HepG2 (cell line): ENCODE results near the gene CACNA1D. TPM values are rescaled to one million over a fixed set of nuclear protein-coding genes. Genes with fewer than 3 reads are reported as not detected.

Experiments
- ATAC-seq: fragments of 200-7000 bp; cut with Tn5 transposase; 3 replicates; pipeline ENCODE4 v1.9.1; 2020; ENCODE audit warnings: mild to moderate bottlenecking, moderate library complexity
- BruUV-seq: library from RNA; stranded (reverse); fragments of 400-500 nt; replicated peaks from 2 replicates; lab custom pipeline; 2021; lab: Mats Ljungman, UMichigan
- CTCF ChIA-PET: fragments of 300-600 bp; formaldehyde crosslinking; extraction: SDS; loops from one replicate; lab custom pipeline; 2021; ENCODE audit warnings: low total read pairs, inconsistent platforms, low intra/inter-chr PET ratio; lab: Yijun Ruan, JAX
- POLR2A ChIA-PET: fragments of 350-600 bp; sonication (Branson Sonifier 250); formaldehyde crosslinking; loops from one replicate; lab custom pipeline; 2020; ENCODE audit warnings: antibody characterized with exemption, inconsistent platforms; lab: Yijun Ruan, JAX
- DNase-seq: peaks from one replicate; pipeline ENCODE4 v3.0.0-alpha.2; 2015; ENCODE audit warnings: low spot score
- FAIRE-seq: peaks from 3 replicates; lab custom pipeline; 2011; peaks lifted over from hg19 to GRCh38; lab: Jason Lieb, UNC
- H2AFZ ChIP-seq: one replicate; pipeline ENCODE4 v1.6.1; 2011; ENCODE audit warnings: low read length, inconsistent platforms
- H3K27ac ChIP-seq: fragments of 300-600 bp; 3 replicates; pipeline ENCODE4 v1.8.0; 2011; ENCODE audit warnings: mixed run types, mild to moderate bottlenecking, mixed read lengths, low read length, inconsistent platforms; ENCODE audit not compliant: insufficient read depth; ENCODE audit errors: extremely low read length
- H3K27me3 ChIP-seq, 2 experiments: fragments of 200-600 bp in 1 of 2; 2 replicates in 1 of 2; 3 replicates in 1 of 2; pipeline versions ENCODE4 v1.6.0 to v1.8.0; 2011; ENCODE audit warnings: low read length in 2 of 2, mild to moderate bottlenecking in 2 of 2, moderate library complexity in 2 of 2, inconsistent platforms in 1 of 2; ENCODE audit not compliant: insufficient read depth in 2 of 2, control insufficient read depth in 1 of 2
- H3K36me3 ChIP-seq, 2 experiments: fragments of 200-600 bp in 1 of 2; replicated peaks in 1 of 2; 2 replicates in 1 of 2; 3 replicates in 1 of 2; pipeline versions ENCODE4 v1.5.1 to v1.8.0; 2011; ENCODE audit warnings: low read length in 2 of 2, inconsistent platforms in 1 of 2; ENCODE audit not compliant: insufficient read depth in 2 of 2, control insufficient read depth in 1 of 2
- H3K4me1 ChIP-seq: 2 replicates; pipeline ENCODE4 v1.5.1; 2012; ENCODE audit warnings: low read length, inconsistent platforms; ENCODE audit not compliant: insufficient read depth
- H3K4me2 ChIP-seq: 2 replicates; pipeline ENCODE4 v1.6.0; 2011; ENCODE audit warnings: low read depth, low read length, inconsistent platforms
- H3K4me3 ChIP-seq, 3 experiments: fragments of 200-600 bp in 1 of 3; sonication (generic), shearing (Covaris generic) in 1 of 3; replicated peaks in 1 of 3; 2 replicates each; pipeline ENCODE4 v1.5.1; 2011 to 2016; ENCODE audit warnings: low read length in 3 of 3, inconsistent platforms in 2 of 3, low read depth in 2 of 3, mild to moderate bottlenecking in 2 of 3, control low read depth in 1 of 3, mixed read lengths in 1 of 3; ENCODE audit not compliant: insufficient read depth in 1 of 3
- H3K79me2 ChIP-seq: one replicate; pipeline ENCODE4 v1.6.1; 2011; ENCODE audit warnings: low read length, inconsistent platforms; ENCODE audit not compliant: insufficient read depth
- H3K9ac ChIP-seq: 2 replicates; pipeline ENCODE4 v1.6.0; 2011; ENCODE audit warnings: mild to moderate bottlenecking, low read depth, low read length, inconsistent platforms; ENCODE audit not compliant: insufficient read depth
- H3K9me3 ChIP-seq: 2 replicates; pipeline ENCODE4 v1.5.1; 2012; ENCODE audit warnings: mild to moderate bottlenecking, low read length
- H4K20me1 ChIP-seq: 2 replicates; pipeline ENCODE4 v1.6.0; 2011; ENCODE audit warnings: inconsistent platforms, mild to moderate bottlenecking, low read length, moderate library complexity; ENCODE audit not compliant: insufficient read depth
- BRF2 ChIP-seq: sonication (generic); formaldehyde crosslinking; IDR thresholded peaks from 2 replicates; pipeline ENCODE4 v1.8.1; 2022; ENCODE audit warnings: mild to moderate bottlenecking, missing genetic modification reagents
- GFI1 ChIP-seq: sonication (generic); formaldehyde crosslinking; IDR thresholded peaks from 2 replicates; pipeline ENCODE4 v1.5.0; 2020; ENCODE audit warnings: missing genetic modification reagents, mild to moderate bottlenecking, borderline replicate concordance
- GPN1 ChIP-seq: sonication (generic); formaldehyde crosslinking; IDR thresholded peaks from 2 replicates; pipeline ENCODE4 v1.5.1; 2020; ENCODE audit warnings: missing genetic modification reagents, borderline replicate concordance
- HNF4G ChIP-seq, 2 experiments: sonication (generic) in 1 of 2; formaldehyde crosslinking in 1 of 2; IDR thresholded peaks; 2 replicates each; pipeline versions ENCODE4 v1.4.0 to v1.6.1; 2011 to 2020; ENCODE audit warnings: borderline replicate concordance in 2 of 2, low read depth in 2 of 2, mild to moderate bottlenecking in 2 of 2, low read length in 1 of 2, missing genetic modification reagents in 1 of 2, moderate library complexity in 1 of 2
- MAFK ChIP-seq, 2 experiments: IDR thresholded peaks in 1 of 2; conservative IDR thresholded peaks in 1 of 2; 2 replicates each; pipeline ENCODE4 v1.6.1; 2011; ENCODE audit warnings: improper control_type of control experiment in 2 of 2, low read length in 2 of 2
- MXD4 ChIP-seq: IDR thresholded peaks from 2 replicates; pipeline ENCODE4 v1.6.1; 2016; ENCODE audit warnings: mild to moderate bottlenecking, missing biosample characterization, missing genetic modification reagents
- PHF20 ChIP-seq: sonication (generic); formaldehyde crosslinking; IDR thresholded peaks from 2 replicates; pipeline ENCODE4 v1.5.0; 2020; ENCODE audit warnings: mild to moderate bottlenecking, missing genetic modification reagents
- RAD21 ChIP-seq: fragments of 450-650 bp; formaldehyde crosslinking; IDR thresholded peaks from 2 replicates; pipeline ENCODE4 v1.5.0; 2020; ENCODE audit warnings: mild to moderate bottlenecking
- STAG1 ChIP-seq: sonication (generic); formaldehyde crosslinking; IDR thresholded peaks from 2 replicates; pipeline ENCODE4 v1.4.0; 2020; ENCODE audit warnings: missing genetic modification reagents
- ZBTB2 ChIP-seq: sonication (generic); formaldehyde crosslinking; IDR thresholded peaks from 2 replicates; pipeline ENCODE4 v1.8.0; 2022; ENCODE audit warnings: low read depth, missing genetic modification reagents
- ZKSCAN5 ChIP-seq: sonication (generic); formaldehyde crosslinking; IDR thresholded peaks from 2 replicates; pipeline ENCODE4 v1.5.1; 2020; ENCODE audit warnings: mild to moderate bottlenecking, missing genetic modification reagents
- ZNF20 ChIP-seq: sonication (generic); formaldehyde crosslinking; IDR thresholded peaks from 2 replicates; pipeline ENCODE4 v1.4.0; 2020; ENCODE audit warnings: mild to moderate bottlenecking, moderate library complexity, missing genetic modification reagents
- ZNF225 ChIP-seq: sonication (generic); formaldehyde crosslinking; IDR thresholded peaks from 2 replicates; pipeline ENCODE4 v1.4.0; 2020; ENCODE audit warnings: mild to moderate bottlenecking, missing genetic modification reagents
- ZNF460 ChIP-seq: sonication (generic); formaldehyde crosslinking; IDR thresholded peaks from 2 replicates; pipeline ENCODE4 v1.5.1; 2020; ENCODE audit warnings: missing genetic modification reagents, mild to moderate bottlenecking, borderline replicate concordance
- ZNF720 ChIP-seq: sonication (generic); formaldehyde crosslinking; IDR thresholded peaks from 2 replicates; pipeline ENCODE4 v1.4.0; 2020; ENCODE audit warnings: missing genetic modification reagents
- ZNF746 ChIP-seq: sonication (generic); formaldehyde crosslinking; IDR thresholded peaks from 2 replicates; pipeline ENCODE4 v1.8.0; 2022; ENCODE audit warnings: mild to moderate bottlenecking, missing genetic modification reagents
- WGBS: methylation state at CpG from one replicate; pipeline ENCODE4 v1.1.6; 2017; ENCODE audit warnings: low lambda C conversion rate; 5-methylcytosine and 5-hydroxymethylcytosine counted together
- in situ Hi-C: cut with HindIII; loops from 2 replicates; pipeline ENCODE4 v1.10.0; 2017; ENCODE audit warnings: low pct_unique_long_range_greater_than_20kb; ENCODE audit not compliant: extremely low pct_ligation_motif_present
- intact Hi-C: fragments of 100-400 bp; cut with micrococcal nuclease; formaldehyde crosslinking; loops from one replicate; pipeline ENCODE4 v1.10.0; 2022; ENCODE audit not compliant: unreplicated experiment
- polyA plus RNA-seq, 8 experiments: library from polyadenylated mRNA; depleted of rRNA in 3 of 8; stranded (reverse) in 7 of 8; unstranded in 1 of 8; fragments of >200 nt; fragmentation: Illumina TruSeq in 4 of 8; extraction: Trizol in 4 of 8; gene quantifications; 2 replicates each; pipeline versions ENCODE4 v1.2.1 to v1.2.3, GENCODE V29; 2011 to 2016; ENCODE audit warnings: low read depth in 4 of 8, missing spikeins in 1 of 8, mixed read lengths in 1 of 8; ENCODE audit not compliant: insufficient read depth in 1 of 8
- total RNA-seq, 5 experiments: library from RNA; depleted of rRNA; stranded (reverse); fragments of >200 nt; fragmentation: Illumina TruSeq; extraction: Trizol; gene quantifications; 2 replicates each; pipeline ENCODE4 v1.2.3, GENCODE V29; 2016; ENCODE audit warnings: low read depth in 1 of 5

The CACNA1D gene
- total and polyA plus RNA-seq, 2 of the 13 experiments (the other 11 are each of a cell fraction or from before 2014, with no cell fraction given): 0.26 to 0.38 TPM

GRCh38 chr3:53531749-53532148, 37.3 kb downstream of the CACNA1D start:
- no peak for FAIRE-seq
- no peak for DNase-seq
- no peaks in the 10 kb centered on the region for H3K27me3 ChIP-seq
- no peaks in the 10 kb centered on the region for H3K9me3 ChIP-seq
- intact Hi-C loops (no loop called here), in situ Hi-C loops (no loop called here)
- no peak overlapping the region for H2AFZ ChIP-seq
- no TSS peak for BruUV-seq
- H4K20me1 ChIP-seq: no peaks in the 10 kb centered on the region
- ChIA-PET CTCF (no interaction called here), POLR2A (no interaction called here)
- no peak overlapping the region for H3K9ac ChIP-seq
- no peaks in the 10 kb centered on the region for H3K4me1 ChIP-seq
- TF ChIP-seq HNF4G (IDR thresholded peaks at IDR 0.05; ENCODE audit: borderline replicate concordance, low read depth, low read length) (no peak), HNF4G (CRISPR knock-in tag; IDR thresholded peaks at IDR 0.05; ENCODE audit: borderline replicate concordance, low read depth) (no peak), ZNF20 (CRISPR knock-in tag) (no peak), ZNF746 (CRISPR knock-in tag) (no peak), ZNF720 (CRISPR knock-in tag) (no peak), MAFK (conservative IDR thresholded peaks at IDR 0.05 in 1 of 2, IDR thresholded peaks at IDR 0.05 in 1 of 2; ENCODE audit: low read length in 2 of 2) (no peak), ZBTB2 (no peak)
- no peak overlapping the region for H3K4me3 ChIP-seq
- 62% methylated on average over 3 of the region's 3 CpGs for WGBS
- no peak for ATAC-seq
- no peaks in the 10 kb centered on the region for H3K36me3 ChIP-seq
- no peak overlapping the region for H3K27ac ChIP-seq
- no peaks in the 10 kb centered on the region for H3K79me2 ChIP-seq
- H3K4me2 ChIP-seq: no peak overlapping the region

GRCh38 chr3:53533472-53533871, 39.1 kb downstream of the CACNA1D start:
- Histone ChIP-seq H3K27ac (no peak overlapping the region), H3K9ac (no peak overlapping the region), H4K20me1 (no peaks in the 10 kb centered on the region), H3K36me3 (no peaks in the 10 kb centered on the region), H3K79me2 (no peaks in the 10 kb centered on the region), H3K4me3 (no peak overlapping the region), H3K27me3 (no peaks in the 10 kb centered on the region), H3K4me1 (no peaks in the 10 kb centered on the region), H3K9me3 (no peaks in the 10 kb centered on the region), H3K4me2 (no peak overlapping the region), H2AFZ (no peak overlapping the region)
- DNase-seq (no peak), FAIRE-seq (no peak), ATAC-seq (no peak)
- intact Hi-C loops (no loop called here), in situ Hi-C loops (no loop called here)
- POLR2A ChIA-PET: no interaction called here
- CTCF ChIA-PET: no interaction called here
- WGBS: 73% methylated on average over 6 of the region's 6 CpGs
- BruUV-seq: no TSS peak
- no peak for TF ChIP-seq GPN1
- no peak for TF ChIP-seq STAG1 (CRISPR knock-in tag)
- no peak for TF ChIP-seq ZNF460 (CRISPR knock-in tag)
- TF ChIP-seq RAD21 (CRISPR knock-in tag): no peak
- no peak for TF ChIP-seq PHF20 (CRISPR knock-in tag)
- no peak for TF ChIP-seq ZNF225
- no peak for TF ChIP-seq MXD4 (CRISPR knock-in tag)
- TF ChIP-seq GFI1 (CRISPR knock-in tag): no peak
- no peak for TF ChIP-seq BRF2
- TF ChIP-seq ZKSCAN5 (CRISPR knock-in tag): no peak
